ENCODE data around the gene WT1.

WT1 gene

DNA sequence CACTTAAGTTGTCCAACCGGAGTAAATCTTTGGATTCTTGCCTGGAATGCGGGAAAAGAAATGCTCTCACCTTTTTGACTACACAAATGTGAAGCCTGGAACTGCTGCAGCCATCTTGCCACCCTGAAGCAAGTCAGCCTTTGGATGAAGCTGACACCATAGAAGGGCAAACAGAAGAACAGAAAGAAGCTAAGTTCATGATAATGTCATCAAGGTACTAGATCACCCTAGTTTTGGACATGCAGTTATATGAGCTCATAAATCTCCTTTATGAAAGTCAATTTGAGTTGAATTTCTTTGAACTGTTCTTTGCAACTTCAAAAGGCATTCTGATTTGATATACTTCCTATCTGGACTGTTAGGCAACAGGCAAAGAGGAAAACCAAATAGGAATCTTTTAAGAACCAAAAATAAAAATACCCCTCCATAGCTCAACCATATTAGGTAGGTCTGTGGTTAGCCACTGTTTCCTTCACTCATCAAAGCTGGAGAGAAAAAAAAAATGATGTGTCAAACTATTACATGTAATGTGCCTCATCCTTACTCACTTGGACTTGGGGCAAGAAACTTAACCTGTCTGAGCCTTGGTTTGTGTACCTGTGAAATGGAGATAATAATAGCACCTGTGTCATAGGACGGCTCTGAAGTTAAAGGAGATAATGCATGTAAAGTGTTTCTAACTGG lies 91.9 kb downstream of the WT1 start:
- peaks cover 54% of the 10 kb centered on the region for H3K4me1 Mint-ChIP-seq
- H3K4me3 Mint-ChIP-seq, result no peak overlapping the region
- no peaks in the 10 kb centered on the region for H3K36me3 Mint-ChIP-seq (ENCODE audit: low read depth)
- no peaks in the 10 kb centered on the region for H3K9me3 Mint-ChIP-seq
- no peaks in the 10 kb centered on the region for H3K27me3 Mint-ChIP-seq (ENCODE audit: low read depth)
- TF ChIP-seq CTCF (IDR thresholded peaks at IDR 0.05; ENCODE audit: unreplicated experiment in 3 of 3), result no peak
- peak overlapping the region in 2 of 3 experiments; percentile 32 to 83 for H3K27ac Mint-ChIP-seq

DNA sequence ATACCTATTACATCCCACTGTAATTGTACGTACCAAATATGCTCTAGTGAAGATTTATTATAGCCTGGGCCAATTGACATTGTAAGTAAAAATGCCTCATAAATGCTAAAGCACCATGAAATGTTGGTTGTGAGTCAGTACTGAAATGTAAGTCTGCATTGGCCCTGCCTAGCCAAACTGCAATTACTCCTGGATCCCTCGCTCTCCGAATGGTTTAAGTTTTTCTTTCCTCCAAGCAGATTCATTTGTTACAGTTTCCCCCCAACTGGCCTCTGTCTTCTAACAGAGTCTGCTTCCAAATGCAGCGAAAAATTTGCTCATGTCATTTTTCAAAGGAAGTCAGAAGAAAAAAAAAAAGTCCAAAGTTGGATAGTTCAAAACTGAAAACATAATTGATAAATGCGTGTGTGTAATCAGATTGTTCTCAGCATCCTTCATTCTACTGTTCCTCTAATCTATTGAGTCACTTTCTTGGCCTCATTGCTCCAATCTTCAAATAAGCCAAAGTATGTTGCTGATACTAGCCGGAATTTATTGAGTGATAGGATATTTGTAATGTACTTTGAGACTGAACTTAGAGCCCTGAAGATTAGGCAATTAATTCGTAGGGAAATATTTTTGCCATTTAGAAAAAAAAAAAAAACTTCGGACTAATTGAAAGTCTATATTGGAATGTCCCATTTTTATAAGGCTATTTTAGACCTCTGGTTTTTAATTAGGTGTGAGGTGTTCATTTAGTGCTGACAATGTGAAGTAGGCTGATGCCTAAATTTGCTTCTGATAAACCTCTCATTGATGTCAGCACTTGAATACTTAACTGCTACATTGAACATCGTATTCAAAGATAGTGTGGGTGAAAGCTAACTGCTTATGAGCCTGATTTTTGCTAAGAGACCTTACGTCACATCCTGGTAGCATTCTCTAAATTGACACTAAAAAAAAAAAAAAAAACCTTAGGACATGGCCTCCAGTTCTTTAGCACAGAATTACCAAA lies 93.4 kb downstream of the WT1 start:
- Mint-ChIP-seq H3K36me3 (ENCODE audit: low read depth) (no peaks in the 10 kb centered on the region), H3K4me3 (peak overlapping the region in 1 of 3 experiments; percentile 39), H3K27me3 (ENCODE audit: low read depth) (no peaks in the 10 kb centered on the region), H3K4me1 (peaks cover 49% of the 10 kb centered on the region), H3K9me3 (no peaks in the 10 kb centered on the region), H3K27ac (peak overlapping the region; percentile 83 to 93 (median 88))
- TF ChIP-seq CTCF (IDR thresholded peaks at IDR 0.05; ENCODE audit: unreplicated experiment in 3 of 3), result no peak

DNA sequence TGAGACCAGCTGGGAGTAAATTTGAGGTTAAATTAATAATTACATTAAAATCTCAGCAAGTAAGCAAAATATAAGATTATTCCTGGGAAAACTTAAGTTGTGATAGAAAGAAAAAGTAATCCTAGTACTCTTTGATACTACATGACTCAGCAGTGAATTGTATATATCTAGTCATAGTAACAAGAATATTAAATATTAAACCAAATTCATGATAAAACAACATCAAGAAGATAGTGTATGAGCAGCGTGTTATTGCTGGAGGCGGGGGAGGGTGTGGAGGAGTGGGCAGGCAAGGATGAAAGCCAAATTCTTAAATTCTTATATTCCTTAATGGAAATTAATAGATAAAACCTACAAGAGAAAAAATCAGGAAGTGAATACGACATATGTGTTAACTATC lies 95.2 kb downstream of the WT1 start:
- Mint-ChIP-seq H3K27me3 (ENCODE audit: low read depth) (peaks cover under 1% of the 10 kb centered on the region), H3K4me3 (no peak overlapping the region), H3K36me3 (ENCODE audit: low read depth) (no peaks in the 10 kb centered on the region), H3K27ac (peak overlapping the region; percentile 14 to 93 (median 87)), H3K9me3 (no peaks in the 10 kb centered on the region), H3K4me1 (peaks cover 42% of the 10 kb centered on the region)
- no peak for TF ChIP-seq CTCF (IDR thresholded peaks at IDR 0.05; ENCODE audit: unreplicated experiment in 3 of 3)

Measured in nephron (organoid).